Fibroblast of peridontal ligament (primary cell): ENCODE results near the gene LHFPL2.
A peak's percentile ranks its signal among the peaks of the same experiment; 100 is the strongest.

Experiments used
- DNase-seq: peaks from one replicate; pipeline ENCODE4 v3.0.0-alpha.2; 2010; ENCODE audit errors: extremely low read depth

Gene LHFPL2

GRCh38 chr5:78597068-78597973, 51.3 kb downstream of the LHFPL2 start:
- DNase-seq = peak; percentile 86

GRCh38 chr5:78595458-78595921, 53.1 kb downstream of the LHFPL2 start:
- no peak for DNase-seq

GRCh38 chr5:78594610-78595457, 53.7 kb downstream of the LHFPL2 start:
- DNase-seq = peak; percentile 99

GRCh38 chr5:78594021-78594420, 54.6 kb downstream of the LHFPL2 start:
- DNase-seq = no peak

GRCh38 chr5:78593465-78593864, 55.1 kb downstream of the LHFPL2 start:
- DNase-seq = no peak

GRCh38 chr5:78592735-78593386, 55.7 kb downstream of the LHFPL2 start:
- no peak for DNase-seq

GRCh38 chr5:78591972-78592700, 56.4 kb downstream of the LHFPL2 start:
- DNase-seq = no peak

GRCh38 chr5:78591138-78591612, 57.4 kb downstream of the LHFPL2 start:
- peak; percentile 74 for DNase-seq

- DNase-seq = no peak
These were observed 58.6 kb downstream of the LHFPL2 start for GRCh38 chr5:78589923-78590322.

GRCh38 chr5:78588507-78588906, 60.1 kb downstream of the LHFPL2 start:
- no peak for DNase-seq

- DNase-seq = peak; percentile 79
These were observed 60.7 kb downstream of the LHFPL2 start for GRCh38 chr5:78587775-78588291.

- DNase-seq = peak; percentile 76
These were observed 61.3 kb downstream of the LHFPL2 start for GRCh38 chr5:78587081-78587774.

GRCh38 chr5:78586251-78586650, 62.3 kb downstream of the LHFPL2 start:
- peak; percentile 98 for DNase-seq

- DNase-seq = no peak
These were observed 70.6 kb downstream of the LHFPL2 start for GRCh38 chr5:78578015-78578414.

- DNase-seq = peak; percentile 50
These were observed 71.3 kb downstream of the LHFPL2 start for GRCh38 chr5:78577071-78577807.

GRCh38 chr5:78576376-78576775, 72.2 kb downstream of the LHFPL2 start:
- DNase-seq = no peak

- DNase-seq = no peak
These were observed 73.8 kb downstream of the LHFPL2 start for GRCh38 chr5:78574731-78575161.

GRCh38 chr5:78574131-78574673, 74.4 kb downstream of the LHFPL2 start:
- no peak for DNase-seq

GRCh38 chr5:78573318-78573717, 75.3 kb downstream of the LHFPL2 start:
- no peak for DNase-seq
